Stimulated activated CD8-positive, alpha-beta memory T cell treated with anti-CD3 and anti-CD28 coated beads, Interleukin-4, amount 100 ng/mL, for 48 hours (primary cell): ENCODE measurements around the gene BCL7A.

Experiments
- DNase-seq: peaks from one replicate; pipeline ENCODE4 v3.0.0-alpha.2; 2020

The BCL7A gene

DNA sequence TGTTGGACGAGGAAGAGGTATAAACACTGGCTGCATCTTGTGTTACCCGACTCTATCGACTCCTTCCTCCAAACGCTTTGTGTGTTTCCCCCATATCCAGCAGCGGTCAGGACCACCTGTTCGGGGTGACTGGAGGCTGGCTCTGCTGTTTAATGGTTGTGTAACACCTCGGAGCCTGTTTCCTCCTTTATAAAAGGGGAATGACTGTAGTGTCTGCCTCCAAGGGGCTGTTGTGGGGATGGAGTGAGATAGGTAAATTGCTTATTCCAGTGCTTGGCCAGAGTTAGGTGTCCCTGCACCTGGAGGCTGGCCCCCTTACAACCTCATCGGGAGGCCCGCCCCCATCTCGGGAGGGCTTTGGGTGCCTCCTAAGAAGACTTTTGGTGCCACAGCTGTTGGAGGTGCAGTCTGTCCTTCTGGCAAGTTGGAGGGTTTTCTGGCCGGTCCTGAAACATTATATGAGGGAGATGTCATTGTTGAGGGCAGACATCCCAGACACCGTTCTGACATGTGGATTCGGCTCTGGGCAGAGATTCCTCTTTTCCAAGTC lies 57.9 kb downstream of the BCL7A start:
- no peak for DNase-seq

DNA sequence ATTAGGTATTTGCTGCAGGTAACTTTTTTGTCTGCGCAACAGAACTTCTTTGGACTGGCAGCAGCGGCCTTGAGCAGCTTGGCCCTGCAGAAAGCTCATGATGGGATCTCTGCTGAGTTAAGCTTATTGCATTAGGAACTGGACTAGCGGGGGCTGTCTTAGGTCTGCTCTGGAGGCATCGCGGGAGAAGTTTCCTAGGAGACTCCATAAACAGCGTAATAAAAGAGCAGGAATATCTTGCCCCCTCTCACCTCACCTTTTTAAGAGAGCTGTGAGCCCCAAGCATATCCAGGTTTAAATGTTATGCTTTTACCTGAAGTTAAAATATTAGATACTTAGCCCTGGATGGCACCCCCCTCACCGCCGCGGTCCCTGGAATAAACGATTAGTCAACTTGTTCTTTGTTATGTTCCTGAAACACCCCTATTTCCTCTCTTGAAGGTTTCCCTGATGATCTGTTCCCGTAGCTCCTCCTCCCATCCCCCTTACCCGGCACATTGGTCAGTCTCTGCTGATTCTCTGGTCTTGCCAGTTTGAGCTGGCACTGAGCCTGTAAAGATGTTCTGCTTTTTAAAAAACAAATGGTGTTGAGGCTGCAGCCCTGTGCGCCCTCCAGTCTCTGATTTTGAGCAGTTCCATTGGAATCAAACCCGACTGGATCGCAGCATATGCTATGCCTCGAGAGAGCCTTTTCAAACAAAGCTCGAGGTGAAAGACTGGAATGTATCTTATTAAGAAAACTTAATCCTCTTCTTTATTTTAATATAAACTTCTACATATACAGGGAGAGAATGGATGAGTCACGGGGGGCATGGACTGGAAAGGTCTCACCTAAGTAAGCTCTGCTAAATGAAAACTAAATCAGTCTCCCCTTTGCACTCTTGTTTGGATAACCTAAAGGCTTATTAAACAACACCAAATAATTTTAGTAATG lies 58.7 kb downstream of the BCL7A start:
- DNase-seq = no peak

DNA sequence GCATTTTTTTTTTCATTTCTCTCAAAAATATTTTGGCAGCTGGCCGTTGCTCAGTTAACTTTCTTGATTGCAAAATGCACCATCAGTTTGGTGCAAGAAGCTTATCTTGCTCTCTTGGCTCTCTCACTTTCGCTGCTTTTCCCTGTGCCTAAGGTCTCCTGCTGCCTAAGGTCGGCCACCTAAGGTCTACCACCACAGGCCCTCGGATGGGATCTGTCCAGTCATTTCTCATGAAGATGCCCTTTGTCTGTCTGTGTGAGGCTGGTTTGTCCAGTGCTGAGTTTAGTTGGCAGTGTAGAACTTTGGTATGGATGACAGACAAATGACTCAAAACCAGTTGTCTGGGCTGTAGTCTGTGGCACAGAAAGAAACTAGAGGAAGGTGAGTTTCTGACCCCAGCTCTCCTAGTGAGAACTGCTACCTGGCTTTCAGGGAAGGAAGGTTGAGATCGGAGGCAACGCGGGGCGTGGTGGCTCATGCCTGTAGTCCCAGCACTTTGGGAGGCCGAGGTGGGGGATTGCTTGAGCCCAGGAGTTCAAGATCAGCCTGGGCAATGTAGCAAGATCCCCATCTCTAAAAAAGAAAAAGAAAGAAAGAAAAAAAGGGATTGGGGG lies 59.5 kb downstream of the BCL7A start:
- peak; percentile 53 for DNase-seq

DNA sequence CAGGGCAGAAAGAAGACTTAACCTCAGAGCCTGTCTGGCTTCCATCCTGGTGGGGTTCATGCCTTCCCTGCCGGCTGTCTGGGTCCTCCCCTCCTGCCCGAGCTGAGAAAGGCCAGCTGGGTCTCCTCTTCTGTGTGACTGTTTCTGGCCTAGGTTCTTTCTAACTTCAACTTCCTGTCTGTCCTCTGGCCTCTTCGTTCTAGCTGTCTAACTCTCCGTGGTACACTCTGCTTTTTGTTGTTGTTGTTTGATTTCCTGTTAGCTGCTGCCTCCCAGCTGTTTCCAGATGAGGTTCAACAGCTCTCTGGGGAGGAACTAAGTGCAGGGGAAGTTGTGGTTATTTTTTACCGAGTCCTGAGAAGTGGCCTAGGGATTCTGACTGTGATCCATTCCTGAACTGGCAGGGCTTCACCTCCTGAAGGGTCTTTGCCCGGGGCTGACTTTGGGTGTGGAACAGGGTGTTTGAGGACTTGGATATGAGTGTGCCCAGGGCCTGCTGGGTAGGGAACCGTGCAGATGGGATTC lies 60.1 kb downstream of the BCL7A start:
- no peak for DNase-seq

DNA sequence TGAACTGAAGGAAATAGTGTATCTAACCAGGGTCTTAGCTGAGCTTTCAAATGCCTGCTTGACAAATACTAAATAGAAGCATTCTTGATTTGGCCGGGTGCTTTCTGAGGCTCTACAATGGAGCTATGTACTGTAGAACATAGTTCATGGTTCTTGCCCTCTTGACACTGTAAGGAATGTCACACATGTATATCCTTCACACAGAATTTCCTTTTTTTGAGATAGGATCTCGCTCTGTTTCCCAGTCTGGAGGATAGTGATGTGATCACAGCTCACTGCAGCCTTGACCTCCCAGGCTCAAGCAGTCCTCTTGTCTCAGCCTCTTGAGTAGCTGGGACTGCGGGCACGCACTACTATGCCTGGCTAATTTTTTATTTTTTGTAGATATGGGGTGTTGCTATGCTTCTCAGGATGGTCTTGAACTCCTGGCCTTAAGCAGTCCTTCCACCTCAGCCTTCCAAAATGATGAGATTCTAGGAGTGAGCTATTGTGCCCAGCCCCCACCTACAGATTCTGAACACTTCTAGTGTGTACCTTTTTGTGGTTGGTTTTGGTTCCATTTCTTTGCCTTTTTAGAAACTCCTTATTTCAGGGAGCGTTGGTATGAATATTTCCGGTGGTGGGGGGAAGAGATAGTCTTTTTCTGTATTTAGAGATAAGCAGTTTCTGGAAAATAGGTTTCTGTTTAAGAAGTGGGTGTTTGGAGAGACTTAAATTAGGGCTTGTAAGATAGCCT lies 61.1 kb downstream of the BCL7A start:
- no peak for DNase-seq

DNA sequence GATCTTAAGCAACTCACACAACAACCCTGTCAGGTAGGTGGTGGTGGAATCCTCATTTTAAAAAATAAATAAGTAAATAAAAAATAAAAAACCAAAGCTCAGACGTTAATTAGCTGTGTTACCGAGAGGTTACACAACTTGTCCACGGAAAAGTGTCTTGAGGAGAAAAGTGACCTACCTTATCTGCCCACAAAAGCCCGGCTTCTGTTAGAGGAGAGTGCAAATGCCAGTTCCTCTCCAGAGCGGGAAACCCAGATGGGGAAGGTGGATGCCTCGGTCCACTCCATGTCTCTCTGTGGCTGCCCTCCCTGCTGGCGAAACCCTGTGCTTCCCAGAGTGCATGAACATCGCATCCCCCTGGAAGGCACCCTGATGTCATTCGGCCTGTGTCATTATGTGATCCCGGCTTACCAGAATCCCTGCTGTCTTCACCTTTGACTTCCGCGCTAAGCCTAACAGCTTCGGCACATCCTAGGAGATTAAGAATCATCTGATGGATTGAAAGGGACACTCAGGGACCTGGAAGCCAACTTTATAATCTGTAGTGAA lies 63.2 kb downstream of the BCL7A start:
- DNase-seq = no peak

DNA sequence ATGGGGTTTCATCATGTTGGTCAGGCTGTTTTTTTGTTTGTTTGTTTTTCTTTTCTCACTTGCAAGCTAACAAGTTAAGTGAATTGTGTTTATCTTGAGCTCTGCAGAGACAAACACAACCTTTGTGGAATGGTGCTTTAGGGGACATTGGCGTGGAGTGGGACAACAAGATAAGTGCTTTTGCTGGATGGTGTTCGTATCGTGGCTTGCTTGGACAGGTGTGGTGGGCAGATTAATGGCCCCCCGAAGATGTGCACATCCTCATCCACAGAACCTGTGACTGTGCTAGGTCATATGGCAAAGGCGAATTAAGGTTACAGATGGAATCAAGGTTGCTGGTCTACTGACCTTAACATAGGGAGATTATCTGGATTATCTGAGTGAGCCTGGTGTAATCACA lies 63.9 kb downstream of the BCL7A start:
- DNase-seq = no peak

DNA sequence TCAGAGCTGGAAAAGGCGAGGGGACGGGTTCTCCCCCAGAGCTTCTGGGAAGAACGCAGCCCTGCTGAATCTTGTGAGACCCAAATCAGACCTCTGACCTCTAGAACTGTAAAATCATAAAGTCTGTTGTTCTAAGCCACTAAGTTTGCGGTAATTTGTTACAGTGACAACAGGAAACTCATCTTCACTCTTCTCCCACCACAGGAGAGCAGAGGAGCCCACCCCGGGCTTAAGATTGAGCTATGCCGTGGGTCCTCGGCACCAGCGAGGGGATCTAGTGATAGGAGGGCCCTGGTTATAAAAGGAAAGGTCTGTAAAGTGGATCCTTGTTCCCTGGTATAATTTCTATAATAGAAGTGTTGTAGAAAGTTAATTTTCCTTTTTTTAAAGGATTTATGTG lies 64.4 kb downstream of the BCL7A start:
- DNase-seq = no peak

DNA sequence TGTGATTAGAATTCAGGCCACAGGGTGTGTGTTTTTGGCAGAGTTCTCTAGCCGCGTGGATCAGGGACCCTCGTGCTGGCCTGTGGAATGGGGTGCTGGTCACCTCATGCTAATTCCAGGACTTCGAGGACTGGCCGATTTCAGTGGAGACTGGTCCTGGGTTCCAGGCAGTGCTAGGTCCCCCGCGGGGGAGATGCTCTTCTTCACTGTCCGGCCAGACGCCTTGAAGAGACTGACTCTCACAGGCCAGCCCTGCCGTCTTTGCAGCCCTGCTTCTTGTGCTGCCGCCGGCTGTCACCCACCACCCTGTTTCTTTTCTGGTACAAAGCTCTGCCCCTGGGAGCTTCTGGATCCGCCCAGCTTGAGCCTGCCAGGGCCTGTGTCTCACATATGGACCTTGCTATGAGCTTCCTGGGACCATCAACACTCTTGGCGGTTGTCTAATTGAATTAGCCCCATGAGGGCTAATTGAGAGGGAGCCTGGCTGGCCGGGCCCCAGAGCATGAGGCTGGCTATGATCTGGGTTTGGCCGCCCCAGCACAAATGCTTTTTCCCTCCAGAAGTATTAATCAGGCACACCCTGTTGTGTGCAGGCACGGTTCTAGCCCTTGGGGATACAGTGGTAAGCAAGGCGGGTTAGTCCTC lies 65.1 kb downstream of the BCL7A start:
- no peak for DNase-seq

DNA sequence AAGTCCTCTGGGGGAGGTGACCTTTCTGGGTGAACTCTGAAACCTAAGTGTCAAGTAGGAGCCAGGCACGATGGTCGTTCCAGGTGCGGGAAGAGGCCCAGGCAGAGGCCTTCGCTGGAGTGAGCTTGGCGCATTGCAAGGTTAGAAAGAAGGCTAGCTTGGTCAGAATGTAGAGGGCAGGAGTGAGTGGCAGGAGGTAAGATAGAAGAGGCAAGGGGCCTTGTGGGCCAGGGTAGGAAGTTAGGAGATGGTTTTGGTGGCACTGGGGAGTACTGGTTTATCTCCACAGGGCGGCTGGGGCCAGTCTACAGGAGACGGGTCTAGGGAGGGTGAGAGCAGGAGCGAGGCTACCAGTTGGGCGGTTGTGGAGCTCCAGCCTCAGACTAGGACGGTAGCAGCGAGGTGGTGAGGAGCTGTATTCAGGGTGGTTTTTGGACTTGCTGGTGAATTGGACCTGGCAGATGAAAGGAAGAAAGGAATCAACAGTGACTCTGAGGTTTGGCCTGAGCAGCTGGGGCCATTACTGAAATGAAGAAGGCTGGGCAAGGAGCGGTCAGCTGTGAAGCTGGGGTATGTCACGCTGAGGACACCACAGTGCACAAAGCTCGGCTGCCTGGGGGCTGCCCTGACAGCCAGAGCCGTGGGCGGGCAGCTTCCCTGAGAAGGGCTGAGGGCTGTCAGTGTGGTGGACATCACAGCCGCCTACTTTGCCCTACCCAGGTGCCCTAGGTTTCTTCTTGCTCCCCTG lies 65.9 kb downstream of the BCL7A start:
- no peak for DNase-seq

DNA sequence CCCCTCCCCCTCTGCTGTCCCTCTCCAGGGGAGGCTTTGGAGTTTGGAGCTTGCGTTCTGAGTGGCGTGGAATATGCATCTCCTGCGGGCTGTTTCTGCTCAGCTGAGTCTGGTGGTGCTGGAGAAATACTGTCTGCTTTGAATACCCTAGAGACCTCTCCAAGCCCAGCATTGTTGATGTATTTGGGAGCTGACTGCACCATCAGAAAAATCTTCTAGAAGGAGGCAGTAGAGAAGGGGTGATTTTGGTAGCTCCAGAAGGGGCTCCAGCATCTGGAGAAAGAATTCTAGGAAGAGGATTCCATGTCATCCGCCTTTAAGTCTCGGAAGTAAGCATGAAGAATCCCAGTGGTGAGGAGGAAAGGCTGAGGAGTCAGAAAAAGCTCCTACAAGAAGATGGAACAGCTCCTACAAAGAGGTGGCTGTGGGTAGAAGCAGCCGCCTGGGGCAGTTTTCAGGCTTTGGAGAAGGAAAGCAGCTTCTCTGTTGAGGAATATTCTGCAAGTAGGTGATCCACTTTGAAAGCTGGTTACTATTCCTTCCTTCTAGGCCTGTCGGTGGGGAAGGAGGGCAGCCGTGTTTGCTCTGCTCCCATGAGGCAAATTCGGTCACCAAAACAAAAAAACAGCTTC lies 66.6 kb downstream of the BCL7A start:
- no peak for DNase-seq

DNA sequence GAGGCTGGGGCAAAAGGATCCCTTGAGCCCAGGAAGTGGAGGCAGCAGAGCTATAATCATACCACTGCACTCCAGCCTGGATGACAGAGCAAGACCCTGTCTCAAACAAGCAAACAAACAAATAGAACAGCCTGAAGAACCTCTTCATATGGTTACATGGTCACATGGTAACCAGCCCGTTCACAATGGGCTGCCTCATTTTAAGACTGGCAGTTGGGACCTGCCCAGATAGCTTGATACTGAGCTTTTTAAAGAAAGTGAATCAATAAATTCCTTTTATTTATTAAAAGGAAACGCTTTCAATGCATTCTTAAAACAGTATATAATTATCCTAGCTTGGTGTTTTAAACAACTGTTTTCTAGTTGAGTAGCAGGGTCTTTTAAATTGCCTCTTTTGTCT lies 67.4 kb downstream of the BCL7A start:
- DNase-seq = no peak

DNA sequence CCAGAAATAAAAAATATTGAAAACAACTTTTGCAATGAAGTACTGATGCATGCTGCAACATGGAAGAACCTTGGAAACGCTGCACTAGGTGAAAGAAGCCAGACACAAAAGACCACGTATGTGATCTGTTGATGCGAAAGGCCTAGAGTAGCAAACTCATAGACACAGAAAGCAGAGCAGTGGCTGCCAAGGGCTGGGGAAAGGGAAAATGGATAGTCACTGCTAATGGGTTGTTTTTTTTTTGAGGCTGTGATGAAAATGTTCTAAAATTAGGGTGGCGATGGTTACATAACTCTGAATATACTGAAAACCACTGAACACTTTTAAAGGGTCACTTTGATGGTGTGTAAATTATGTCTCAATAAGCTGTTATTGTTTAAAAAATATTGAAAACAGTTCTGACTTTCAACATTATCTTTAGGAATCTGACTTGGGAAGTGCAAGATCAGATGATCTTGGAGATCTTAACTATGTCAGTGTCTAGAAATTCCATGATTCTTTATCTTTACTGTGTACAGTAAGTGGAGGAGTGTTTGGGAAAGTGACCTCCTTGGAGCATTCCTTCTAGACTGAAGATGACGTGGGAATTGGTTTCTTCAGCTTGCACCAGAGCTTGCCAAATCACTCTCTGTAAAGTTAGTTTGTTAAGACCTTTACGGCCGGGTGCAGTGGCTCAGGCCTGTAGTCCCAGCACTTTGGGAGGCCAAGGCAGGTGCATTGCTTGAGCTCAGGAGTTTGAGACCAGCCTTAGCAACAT lies 69.3 kb downstream of the BCL7A start:
- DNase-seq = no peak

DNA sequence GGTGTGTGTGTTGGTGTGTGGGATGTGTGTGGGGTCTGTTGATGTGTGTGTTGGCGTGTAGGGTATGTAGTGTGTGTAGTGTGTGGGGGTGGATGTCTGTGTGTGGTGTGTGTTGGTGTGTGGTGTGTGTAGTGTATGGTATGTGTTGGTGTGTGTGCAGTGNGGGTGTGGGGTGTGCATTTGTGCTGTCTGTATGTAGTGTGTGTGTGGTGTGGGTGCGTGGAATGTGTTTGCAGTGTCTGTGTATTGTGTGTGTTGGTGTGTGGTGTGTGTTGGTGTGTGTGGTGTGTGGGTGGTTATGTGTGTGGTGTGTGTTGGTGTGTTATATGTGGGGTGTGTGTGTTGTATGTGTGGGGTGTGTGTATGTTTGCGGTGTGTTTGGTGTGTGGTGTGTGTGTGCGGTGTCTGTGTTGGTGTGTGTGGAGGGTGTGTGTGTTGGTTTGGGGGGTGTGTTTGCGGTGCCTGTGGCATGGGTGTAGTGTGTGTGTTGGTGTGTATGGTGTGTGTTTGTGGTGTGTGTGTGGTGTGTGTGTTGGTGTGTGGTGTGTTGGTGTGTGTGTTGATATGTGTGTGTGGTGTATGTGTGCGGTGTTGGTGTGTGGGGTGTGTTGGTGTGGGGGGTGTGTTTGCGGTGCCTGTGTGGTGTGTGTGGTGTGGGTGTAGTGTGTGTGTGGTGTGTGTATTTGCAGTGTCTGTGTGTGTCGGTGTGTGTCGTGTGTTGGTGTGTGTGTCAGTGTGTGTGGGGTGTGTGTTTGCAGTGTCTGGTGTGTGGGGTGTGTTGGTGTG lies 71.6 kb downstream of the BCL7A start:
- no peak for DNase-seq

DNA sequence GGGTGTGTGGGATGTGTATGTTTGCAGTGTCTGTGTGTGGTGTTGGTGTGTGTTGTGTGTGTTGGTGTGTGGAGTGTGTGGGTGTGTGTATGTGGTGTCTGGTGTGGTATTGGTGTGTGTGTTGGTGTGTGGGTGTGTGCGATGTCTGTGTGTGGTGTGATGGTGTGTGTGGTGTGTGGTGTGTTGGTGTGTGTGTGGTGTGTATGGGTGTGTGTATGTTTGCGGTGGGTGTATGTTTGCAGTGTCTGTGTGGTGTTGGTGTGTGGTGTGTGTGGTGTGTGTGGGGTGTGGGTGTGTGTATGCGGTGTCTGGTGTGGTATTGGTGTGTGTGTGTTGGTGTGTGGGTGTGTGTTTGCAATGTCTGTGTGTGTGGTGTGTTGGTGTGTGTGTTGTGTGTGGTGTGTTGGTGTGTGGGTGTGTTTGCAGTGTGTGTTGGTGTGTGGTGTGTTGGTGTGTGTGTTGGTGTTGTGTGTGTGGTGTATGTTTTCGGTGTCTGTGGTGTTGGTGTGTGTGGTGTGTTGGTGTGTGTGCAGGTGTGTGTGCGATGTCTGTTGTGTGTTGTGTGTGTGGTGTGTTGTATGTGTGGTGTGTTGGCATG lies 72.6 kb downstream of the BCL7A start:
- DNase-seq = no peak

DNA sequence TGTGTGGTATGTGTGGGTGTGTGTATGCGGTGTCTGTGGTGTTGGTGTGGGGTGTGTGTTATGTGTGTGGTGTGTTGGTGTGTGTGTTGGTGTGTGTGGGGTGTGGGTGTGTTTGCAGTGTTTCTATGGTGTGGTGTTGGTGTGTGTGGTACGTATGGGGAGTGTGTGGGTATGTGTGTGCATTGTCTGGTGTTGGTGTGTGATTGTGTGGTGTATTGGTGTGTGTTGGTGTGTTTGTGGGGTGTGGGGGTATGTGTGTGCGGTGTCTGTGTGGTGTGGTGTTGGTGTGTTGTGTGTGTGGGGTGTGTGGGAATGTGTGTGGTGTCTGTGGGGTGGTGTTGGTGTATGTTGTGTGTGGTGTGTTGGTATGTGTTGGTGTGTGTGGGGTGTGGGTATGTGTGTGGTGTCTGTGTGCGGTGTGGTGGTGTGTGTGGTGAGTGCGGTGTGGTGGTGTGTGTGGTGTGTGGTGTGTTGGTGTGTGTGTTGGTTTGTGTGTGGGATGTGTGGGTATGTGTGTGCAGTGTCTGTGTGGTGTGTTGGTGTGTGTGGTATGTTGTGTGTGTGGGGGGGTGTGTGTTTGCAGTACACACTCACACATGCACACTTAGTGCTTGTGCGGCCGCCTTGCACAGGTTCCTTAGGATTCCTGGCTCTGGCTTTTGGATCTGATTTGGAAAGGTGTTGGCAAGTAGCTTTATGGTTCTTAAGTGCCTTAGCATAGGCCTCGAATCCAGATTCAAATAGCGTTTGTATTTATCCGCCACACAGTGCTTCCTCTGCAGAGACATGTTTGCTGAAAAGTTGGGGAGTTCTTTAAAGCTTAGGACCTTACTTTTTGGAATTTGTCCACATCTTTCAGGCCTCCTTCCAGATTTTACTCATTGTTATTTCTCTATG lies 73.3 kb downstream of the BCL7A start:
- DNase-seq = no peak

DNA sequence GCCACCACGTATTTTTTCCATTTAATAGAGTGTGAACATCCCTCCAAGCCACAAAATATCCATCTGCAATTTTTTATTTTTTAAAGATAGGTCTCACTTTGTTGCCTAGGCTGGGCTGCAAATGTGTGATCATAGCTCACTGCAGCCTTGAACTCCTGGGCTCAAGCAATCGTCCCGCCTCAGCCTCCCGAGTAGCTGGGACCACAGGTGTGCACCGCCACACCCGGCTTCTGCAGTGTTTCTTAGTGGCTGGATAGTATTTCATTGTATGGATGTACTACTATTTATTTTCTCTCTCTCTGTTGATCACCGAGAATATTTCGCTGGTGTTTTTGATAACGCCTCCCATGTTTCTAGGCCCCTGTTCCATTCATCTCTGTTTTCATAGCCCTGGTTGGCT lies 74.3 kb downstream of the BCL7A start:
- DNase-seq = no peak

DNA sequence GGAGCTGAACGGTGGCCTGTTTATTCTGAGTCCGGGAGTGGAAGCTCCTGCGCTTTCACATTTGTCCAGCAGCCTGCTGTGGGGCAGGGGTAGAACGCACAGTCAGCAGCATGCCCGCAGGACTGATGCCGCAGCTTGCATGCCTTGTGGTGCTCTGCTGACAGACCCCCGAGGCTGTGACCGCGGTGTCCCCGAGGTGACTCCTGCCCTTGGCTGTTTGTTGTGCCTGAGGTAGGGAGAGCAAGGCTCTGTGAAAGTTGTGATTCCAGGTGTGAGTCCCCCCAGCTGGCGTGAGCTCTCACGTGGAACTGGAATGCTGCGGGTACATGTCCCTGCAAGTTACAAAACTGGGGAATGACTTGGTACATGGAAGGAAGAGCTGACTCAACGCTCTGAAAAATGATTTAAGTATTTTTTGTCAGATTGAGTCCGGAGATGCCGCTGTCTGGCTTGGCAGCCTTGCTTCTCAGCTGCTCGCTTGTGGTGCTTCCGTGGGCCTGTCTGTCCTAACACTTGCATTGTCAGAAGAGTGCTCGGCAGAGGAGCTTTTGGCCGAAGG lies 75.0 kb downstream of the BCL7A start:
- DNase-seq = no peak
